ENCODE data around the gene GNAZ. TPM values are rescaled to one million over a fixed set of nuclear protein-coding genes. Genes with fewer than 3 reads are reported as not detected.
"Not testable (repeated sequence)": the region's sequence is repeated elsewhere in the genome, so short reads cannot be mapped to it uniquely, and the experiment has no call there.

Gene GNAZ
- total and polyA plus RNA-seq, 4 donors = 0.84 to 6.1 (median 3.6) TPM

DNA sequence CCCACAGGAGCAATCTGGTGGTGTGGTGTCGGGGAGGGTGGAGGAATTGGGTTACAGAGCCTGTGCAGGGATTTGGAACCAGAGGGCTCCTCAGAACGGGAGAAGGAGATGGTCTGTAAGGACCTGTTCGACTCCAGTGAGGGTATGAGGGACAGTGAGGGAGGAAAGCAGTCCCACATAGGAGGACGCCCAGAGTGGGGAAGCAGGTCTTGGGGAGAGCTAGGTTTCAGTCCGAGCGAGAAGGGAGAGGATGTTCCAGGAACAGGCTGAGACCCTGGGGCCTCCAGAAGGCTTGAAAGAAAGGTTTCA is 32.0 kb upstream of the GNAZ start:
- DNase-seq (no peak), ATAC-seq (ENCODE audit: low FRiP score) (no peak)
- intact Hi-C loops (cut with DNase I) = no loop called here
- Histone ChIP-seq H3K4me1 (ENCODE audit: control insufficient read depth in 1 of 2, insufficient read depth in 2 of 2, low read length in 2 of 2) (no peaks in the 10 kb centered on the region), H3K27me3 (ENCODE audit: control insufficient read depth in 1 of 2, insufficient read depth in 2 of 2, low read length in 1 of 2) (no peaks in the 10 kb centered on the region), H3K4me3 (ENCODE audit: low read length in 2 of 2) (no peak overlapping the region), H3K36me3 (ENCODE audit: control insufficient read depth in 1 of 2, insufficient read depth in 2 of 2, low read length in 1 of 2) (no peaks in the 10 kb centered on the region), H3K27ac (ENCODE audit: low read depth in 1 of 2, low read length in 2 of 2) (no peak overlapping the region), H3K9me3 (ENCODE audit: control insufficient read depth, low read length) (no peaks in the 10 kb centered on the region)
- 87 to 90% methylated on average over 6 of the region's 6 CpGs for WGBS, 2 donors

DNA sequence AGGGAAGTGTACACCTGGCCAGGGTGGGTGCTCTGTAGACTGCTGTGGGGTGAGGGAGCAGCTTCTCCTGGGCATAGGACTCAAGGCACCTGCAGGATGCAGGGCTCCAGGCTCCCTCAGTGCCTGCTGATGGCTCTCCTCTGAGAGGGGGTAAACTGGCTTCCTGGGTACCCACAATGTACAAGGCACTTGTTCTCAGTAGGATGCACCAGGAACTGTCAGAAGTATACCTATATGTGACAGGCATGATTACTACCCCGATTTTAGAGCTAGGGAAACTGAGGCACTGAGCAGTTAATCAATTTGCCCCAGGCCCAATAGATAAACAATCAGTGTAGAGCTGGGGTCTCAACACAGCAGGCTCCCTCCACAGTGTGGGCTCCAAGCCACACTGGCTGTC is 31.4 kb upstream of the GNAZ start:
- Histone ChIP-seq H3K9me3 (ENCODE audit: control insufficient read depth, low read length) (no peaks in the 10 kb centered on the region), H3K27me3 (ENCODE audit: control insufficient read depth in 1 of 2, insufficient read depth in 2 of 2, low read length in 1 of 2) (no peaks in the 10 kb centered on the region), H3K27ac (ENCODE audit: low read depth in 1 of 2, low read length in 2 of 2) (no peak overlapping the region), H3K36me3 (ENCODE audit: control insufficient read depth in 1 of 2, insufficient read depth in 2 of 2, low read length in 1 of 2) (no peaks in the 10 kb centered on the region), H3K4me3 (ENCODE audit: low read length in 2 of 2) (no peak overlapping the region), H3K4me1 (ENCODE audit: control insufficient read depth in 1 of 2, insufficient read depth in 2 of 2, low read length in 2 of 2) (no peaks in the 10 kb centered on the region)
- DNase-seq (no peak), ATAC-seq (ENCODE audit: low FRiP score) (no peak)
- intact Hi-C loops (cut with DNase I) = no loop called here
- WGBS, 2 donors = 79 to 86% methylated on average over 1 of the region's 1 CpG

DNA sequence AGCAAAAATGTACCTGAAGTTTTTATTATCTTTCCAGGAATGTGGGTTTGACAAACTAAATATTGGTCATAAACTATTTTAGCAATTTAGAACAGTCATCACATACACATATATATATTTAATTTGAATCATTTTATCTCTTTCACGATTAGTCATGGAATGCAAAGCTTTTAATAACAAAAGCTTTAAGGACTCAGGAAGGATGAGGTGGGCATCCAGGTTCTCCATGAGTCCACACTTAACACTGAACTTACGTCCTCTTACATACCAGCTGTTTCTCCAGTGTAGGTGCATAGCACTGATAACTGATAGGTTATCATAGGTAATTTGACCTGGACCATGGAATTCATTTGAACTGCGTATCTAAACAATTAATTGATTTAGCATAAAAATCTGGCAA is 28.1 kb upstream of the GNAZ start:
- intact Hi-C loops (cut with DNase I) = loop anchor here in 1 of 2 donors (10.0 kb wide), 1 partner anchor 57 kb away; no protein-coding TSS in a partner anchor
- no peak overlapping the region for H3K4me3 ChIP-seq (ENCODE audit: low read length in 2 of 2)
- no peaks in the 10 kb centered on the region for H3K27me3 ChIP-seq (ENCODE audit: control insufficient read depth in 1 of 2, insufficient read depth in 2 of 2, low read length in 1 of 2)
- H3K36me3 ChIP-seq (ENCODE audit: control insufficient read depth in 1 of 2, insufficient read depth in 2 of 2, low read length in 1 of 2) = no peaks in the 10 kb centered on the region
- ATAC-seq (ENCODE audit: low FRiP score) (no peak), DNase-seq (no peak)
- H3K27ac ChIP-seq (ENCODE audit: low read depth in 1 of 2, low read length in 2 of 2) = no peak overlapping the region
- 72 to 74% methylated on average over 3 of the region's 3 CpGs for WGBS, 2 donors
- peaks cover 5% of the 10 kb centered on the region for H3K9me3 ChIP-seq (ENCODE audit: control insufficient read depth, low read length)
- H3K4me1 ChIP-seq (ENCODE audit: control insufficient read depth in 1 of 2, insufficient read depth in 2 of 2, low read length in 2 of 2) = no peaks in the 10 kb centered on the region

DNA sequence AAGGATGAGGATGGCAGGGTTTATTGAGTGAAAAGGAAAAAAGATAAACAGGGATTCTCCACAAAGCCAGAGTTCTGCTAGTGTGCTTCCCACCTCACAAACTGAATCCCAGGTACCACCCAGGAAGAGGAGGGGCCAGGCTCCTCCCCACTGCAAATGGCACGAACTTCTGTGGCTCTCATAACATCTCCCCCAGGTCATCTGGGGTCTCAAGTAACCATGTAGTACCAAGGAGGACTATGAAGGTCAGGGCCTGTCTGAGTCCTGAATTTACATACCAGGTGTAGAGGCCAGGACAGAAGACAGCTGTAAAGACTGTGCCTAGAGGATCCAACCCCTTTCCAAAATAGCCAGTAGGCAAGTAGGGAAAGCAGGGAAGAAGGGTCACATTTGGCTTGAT is 25.7 kb upstream of the GNAZ start:
- no peak overlapping the region for H3K27ac ChIP-seq (ENCODE audit: low read depth in 1 of 2, low read length in 2 of 2)
- ATAC-seq (ENCODE audit: low FRiP score) (no peak), DNase-seq (no peak)
- WGBS, 2 donors = 21 to 26% methylated on average over 1 of the region's 1 CpG
- H3K36me3 ChIP-seq (ENCODE audit: control insufficient read depth in 1 of 2, insufficient read depth in 2 of 2, low read length in 1 of 2) = no peaks in the 10 kb centered on the region
- H3K27me3 ChIP-seq (ENCODE audit: control insufficient read depth in 1 of 2, insufficient read depth in 2 of 2, low read length in 1 of 2) = peaks cover 0 to 3% of the 10 kb centered on the region in 2 donors
- intact Hi-C loops (cut with DNase I) = loop anchor here in 1 of 2 donors (10.0 kb wide), 1 partner anchor 60 kb away; no protein-coding TSS in a partner anchor
- peaks cover 8% of the 10 kb centered on the region for H3K9me3 ChIP-seq (ENCODE audit: control insufficient read depth, low read length)
- H3K4me1 ChIP-seq (ENCODE audit: control insufficient read depth in 1 of 2, insufficient read depth in 2 of 2, low read length in 2 of 2) = no peaks in the 10 kb centered on the region
- H3K4me3 ChIP-seq (ENCODE audit: low read length in 2 of 2) = no peak overlapping the region

DNA sequence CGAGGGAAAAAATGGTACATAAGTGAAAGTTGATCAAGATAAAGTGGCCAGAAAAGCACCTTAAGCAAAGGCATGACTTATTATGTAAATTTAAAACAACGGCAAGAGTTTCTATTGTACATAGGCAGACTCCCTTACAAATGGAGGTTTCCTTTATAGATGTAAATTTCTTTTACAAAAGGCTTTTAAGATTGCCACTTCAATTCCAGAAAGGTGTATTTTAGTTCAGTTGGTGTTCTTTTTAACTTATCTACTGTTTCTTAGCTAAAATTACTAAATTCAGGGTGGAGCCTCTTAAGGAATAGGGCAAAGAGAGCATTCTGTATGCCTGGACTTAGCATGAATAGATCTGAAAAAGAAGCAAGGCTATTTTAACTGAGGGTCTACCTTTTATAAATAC is 24.9 kb upstream of the GNAZ start:
- intact Hi-C loops (cut with DNase I) = loop anchor here in 1 of 2 donors (10.0 kb wide), 1 partner anchor 61 kb away; no protein-coding TSS in a partner anchor
- Histone ChIP-seq H3K27ac (ENCODE audit: low read depth in 1 of 2, low read length in 2 of 2) (no peak overlapping the region), H3K9me3 (ENCODE audit: control insufficient read depth, low read length) (peaks cover 8% of the 10 kb centered on the region), H3K4me3 (ENCODE audit: low read length in 2 of 2) (no peak overlapping the region), H3K27me3 (ENCODE audit: control insufficient read depth in 1 of 2, insufficient read depth in 2 of 2, low read length in 1 of 2) (peaks cover 0 to 3% of the 10 kb centered on the region in 2 donors), H3K36me3 (ENCODE audit: control insufficient read depth in 1 of 2, insufficient read depth in 2 of 2, low read length in 1 of 2) (no peaks in the 10 kb centered on the region), H3K4me1 (ENCODE audit: control insufficient read depth in 1 of 2, insufficient read depth in 2 of 2, low read length in 2 of 2) (no peaks in the 10 kb centered on the region)
- ATAC-seq (ENCODE audit: low FRiP score) = no peak
- DNase-seq = no peak
- WGBS, 2 donors = 62 to 67% methylated on average over 2 of the region's 2 CpGs

DNA sequence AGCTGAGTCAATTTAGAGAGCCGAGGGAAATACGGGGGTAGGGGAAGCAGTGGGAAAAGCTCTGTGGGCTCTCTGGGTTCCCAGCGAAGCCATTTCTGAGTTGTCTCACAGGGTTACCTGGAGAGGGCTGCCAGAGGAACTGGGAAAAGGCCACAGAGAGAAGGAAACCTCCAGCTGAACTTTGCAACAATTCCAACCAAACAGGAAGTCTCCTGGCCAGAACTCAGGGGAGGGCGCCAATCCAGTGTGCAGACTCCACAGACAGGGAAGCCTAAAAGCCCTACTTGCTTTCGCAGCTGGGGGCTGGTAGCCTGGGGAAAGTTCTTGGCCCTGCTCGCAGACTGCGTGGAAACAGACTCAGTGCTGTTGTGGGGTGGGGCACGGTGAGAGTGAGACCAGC is 23.1 kb upstream of the GNAZ start:
- Histone ChIP-seq H3K27me3 (ENCODE audit: control insufficient read depth in 1 of 2, insufficient read depth in 2 of 2, low read length in 1 of 2) (peaks cover 0 to 3% of the 10 kb centered on the region in 2 donors), H3K4me3 (ENCODE audit: low read length in 2 of 2) (no peak overlapping the region), H3K9me3 (ENCODE audit: control insufficient read depth, low read length) (peaks cover 8% of the 10 kb centered on the region), H3K4me1 (ENCODE audit: control insufficient read depth in 1 of 2, insufficient read depth in 2 of 2, low read length in 2 of 2) (no peaks in the 10 kb centered on the region), H3K27ac (ENCODE audit: low read depth in 1 of 2, low read length in 2 of 2) (no peak overlapping the region), H3K36me3 (ENCODE audit: control insufficient read depth in 1 of 2, insufficient read depth in 2 of 2, low read length in 1 of 2) (no peaks in the 10 kb centered on the region)
- no peak for ATAC-seq (ENCODE audit: low FRiP score)
- peak in 1 of 2 donors; percentile 32 for DNase-seq
- WGBS, 2 donors = 78 to 82% methylated on average over 8 of the region's 8 CpGs
- intact Hi-C loops (cut with DNase I) = loop anchor here in 1 of 2 donors (10.0 kb wide), 1 partner anchor 62 kb away; no protein-coding TSS in a partner anchor

DNA sequence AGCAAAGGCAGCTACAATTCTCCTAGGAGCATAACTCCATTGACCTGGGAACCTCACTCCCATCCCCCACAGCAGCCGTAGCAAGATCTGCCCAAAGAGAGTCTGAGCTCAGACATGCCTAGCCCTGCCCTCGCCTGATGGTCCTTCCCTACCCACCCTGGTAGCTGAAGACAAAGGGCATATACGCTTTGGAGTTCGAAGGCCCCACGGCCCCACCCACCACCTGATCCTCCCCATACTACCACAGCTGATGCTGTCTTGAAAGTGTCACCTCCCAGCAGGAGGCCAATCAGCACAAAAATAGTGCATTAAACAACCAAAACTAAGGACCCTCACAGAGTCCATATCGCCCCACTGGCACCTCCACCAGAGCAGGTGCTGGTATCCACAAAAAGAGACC is 22.6 kb upstream of the GNAZ start:
- DNase-seq = peak in 1 of 2 donors; percentile 6
- Histone ChIP-seq H3K27me3 (ENCODE audit: control insufficient read depth in 1 of 2, insufficient read depth in 2 of 2, low read length in 1 of 2) (peaks cover 0 to 3% of the 10 kb centered on the region in 2 donors), H3K27ac (ENCODE audit: low read depth in 1 of 2, low read length in 2 of 2) (no peak overlapping the region), H3K36me3 (ENCODE audit: control insufficient read depth in 1 of 2, insufficient read depth in 2 of 2, low read length in 1 of 2) (no peaks in the 10 kb centered on the region), H3K4me1 (ENCODE audit: control insufficient read depth in 1 of 2, insufficient read depth in 2 of 2, low read length in 2 of 2) (no peaks in the 10 kb centered on the region), H3K9me3 (ENCODE audit: control insufficient read depth, low read length) (peaks cover 8% of the 10 kb centered on the region), H3K4me3 (ENCODE audit: low read length in 2 of 2) (no peak overlapping the region)
- intact Hi-C loops (cut with DNase I) = loop anchor here in 1 of 2 donors (10.0 kb wide), 1 partner anchor 63 kb away; no protein-coding TSS in a partner anchor
- WGBS, 2 donors = 86 to 88% methylated on average over 6 of the region's 6 CpGs
- ATAC-seq (ENCODE audit: low FRiP score) = no peak

DNA sequence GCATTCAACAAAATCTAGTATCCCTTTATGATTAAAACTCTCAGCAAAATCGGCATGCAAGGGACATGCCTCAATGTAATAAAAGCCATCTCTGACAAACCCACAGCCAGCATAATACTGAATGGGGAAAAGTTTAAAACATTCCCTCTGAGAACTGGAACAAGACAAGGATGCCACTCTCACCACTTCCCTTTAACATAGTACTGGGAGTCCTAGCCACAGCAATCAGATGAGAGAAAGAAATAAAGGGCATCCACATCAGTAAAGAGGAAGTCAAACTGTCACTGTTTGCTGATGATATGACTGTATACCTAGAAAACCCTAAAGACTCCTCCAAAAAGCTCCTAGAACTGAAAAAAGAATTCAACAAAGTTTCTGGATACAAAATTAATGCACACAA is 19.8 kb upstream of the GNAZ start:
- DNase-seq; ATAC-seq (ENCODE audit: low FRiP score); H3K4me1 ChIP-seq (ENCODE audit: control insufficient read depth in 1 of 2, insufficient read depth in 2 of 2, low read length in 2 of 2); H3K4me3 ChIP-seq (ENCODE audit: low read length in 2 of 2); H3K27me3 ChIP-seq (ENCODE audit: control insufficient read depth in 1 of 2, insufficient read depth in 2 of 2, low read length in 1 of 2); H3K27ac ChIP-seq (ENCODE audit: low read depth in 1 of 2, low read length in 2 of 2); H3K36me3 ChIP-seq (ENCODE audit: control insufficient read depth in 1 of 2, insufficient read depth in 2 of 2, low read length in 1 of 2); intact Hi-C loops (cut with DNase I): not testable (repeated sequence)
- peaks cover 14% of the 10 kb centered on the region for H3K9me3 ChIP-seq (ENCODE audit: control insufficient read depth, low read length)
- 80 to 82% methylated on average over 1 of the region's 1 CpG for WGBS, 2 donors

DNA sequence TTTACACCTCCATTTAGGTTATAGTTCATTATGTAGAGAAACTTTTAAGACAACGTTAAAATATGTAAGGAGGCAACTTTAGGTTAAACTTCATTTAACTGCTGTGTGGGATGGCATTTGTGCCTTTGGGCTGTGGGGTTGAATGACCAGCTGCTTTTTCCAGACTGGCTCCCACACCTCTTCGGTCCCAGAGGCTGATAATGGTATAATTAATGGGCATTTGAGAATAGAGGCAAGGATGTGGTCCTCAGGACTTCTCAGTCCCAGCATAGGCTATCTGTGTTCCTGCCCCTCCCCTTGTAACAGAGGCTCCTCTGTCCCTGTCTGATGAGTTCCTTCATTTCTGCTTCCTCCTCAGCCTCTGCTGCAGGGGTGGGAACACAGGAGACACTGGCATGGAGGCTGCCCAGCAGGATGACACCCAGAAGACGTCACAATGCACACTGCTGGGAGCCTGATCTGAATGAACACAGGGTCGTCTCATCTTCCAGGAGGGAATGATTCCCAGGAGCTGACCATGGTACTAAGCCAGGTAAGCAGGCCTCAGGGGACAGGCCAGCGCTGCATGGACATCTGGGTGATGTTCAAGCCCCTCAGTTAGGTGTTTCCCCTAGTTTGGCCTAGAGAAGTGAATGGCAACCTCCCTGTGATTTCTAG is 17.1 kb upstream of the GNAZ start:
- Histone ChIP-seq H3K36me3 (ENCODE audit: control insufficient read depth in 1 of 2, insufficient read depth in 2 of 2, low read length in 1 of 2) (no peaks in the 10 kb centered on the region), H3K27ac (ENCODE audit: low read depth in 1 of 2, low read length in 2 of 2) (no peak overlapping the region), H3K9me3 (ENCODE audit: control insufficient read depth, low read length) (peaks cover 10% of the 10 kb centered on the region), H3K4me3 (ENCODE audit: low read length in 2 of 2) (no peak overlapping the region), H3K4me1 (ENCODE audit: control insufficient read depth in 1 of 2, insufficient read depth in 2 of 2, low read length in 2 of 2) (no peaks in the 10 kb centered on the region), H3K27me3 (ENCODE audit: control insufficient read depth in 1 of 2, insufficient read depth in 2 of 2, low read length in 1 of 2) (peaks cover 0 to 1% of the 10 kb centered on the region in 2 donors)
- no peak for ATAC-seq (ENCODE audit: low FRiP score)
- DNase-seq = peak in 1 of 2 donors; percentile 11
- intact Hi-C loops (cut with DNase I) = no loop called here
- WGBS, 2 donors = 48 to 50% methylated on average over 5 of the region's 5 CpGs

Data from aorta (tissue), 5 donors.